NB4 (cell line): ENCODE measurements around the gene IQSEC3.
"Not testable (repeated sequence)": the region's sequence is repeated elsewhere in the genome, so short reads cannot be mapped to it uniquely, and the experiment has no call there.

Experiments
- CTCF ChIP-seq: IDR thresholded peaks from one replicate; pipeline ENCODE4 v1.5.1; 2012; ENCODE audit warnings: low read depth, low read length
- MYC ChIP-seq: IDR thresholded peaks from 2 replicates; pipeline ENCODE4 v1.6.1; 2011; ENCODE audit warnings: low read depth, low read length
- POLR2A ChIP-seq: IDR thresholded peaks from 2 replicates; pipeline ENCODE4 v1.6.1; 2011; ENCODE audit warnings: mild to moderate bottlenecking; ENCODE audit not compliant: insufficient read length; ENCODE audit errors: extremely low read depth

DNA sequence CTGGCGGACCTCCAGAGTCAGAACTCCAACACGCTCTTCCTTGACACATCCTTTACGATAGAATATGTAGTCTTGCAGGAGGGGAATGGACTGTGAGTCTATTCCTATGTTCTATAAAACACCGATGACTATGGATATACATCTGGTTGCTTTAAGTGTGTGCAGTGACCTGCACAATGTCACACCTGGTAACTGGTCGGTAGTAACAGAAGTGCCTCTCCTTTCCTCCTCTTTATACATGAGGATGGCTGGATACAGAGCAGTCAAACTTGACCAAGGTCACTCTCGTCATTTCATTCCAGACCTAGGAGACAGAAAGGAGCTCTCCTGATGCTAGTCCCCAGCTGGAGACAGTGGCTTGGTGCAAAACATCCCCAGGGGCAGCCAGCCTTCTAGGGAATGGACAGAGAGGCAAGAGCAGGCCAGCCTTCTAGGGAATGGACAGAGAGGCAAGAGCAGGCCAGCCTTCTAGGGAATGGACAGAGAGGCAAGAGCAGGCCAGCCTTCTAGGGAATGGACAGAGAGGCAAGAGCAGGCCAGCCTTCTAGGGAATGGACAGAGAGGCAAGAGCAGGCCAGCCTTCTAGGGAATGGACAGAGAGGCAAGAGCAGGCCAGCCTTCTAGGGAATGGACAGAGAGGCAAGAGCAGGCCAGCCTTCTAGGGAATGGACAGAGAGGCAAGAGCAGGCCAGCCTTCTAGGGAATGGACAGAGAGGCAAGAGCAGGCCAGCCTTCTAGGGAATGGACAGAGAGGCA, 21.2 kb upstream of the IQSEC3 start:
- TF ChIP-seq POLR2A, CTCF, MYC: not testable (repeated sequence)
